Measurements from ENCODE around the gene TBX6.
"Not testable (repeated sequence)": the region's sequence is repeated elsewhere in the genome, so short reads cannot be mapped to it uniquely, and the experiment has no call there.

TBX6 gene

GRCh38 chr16:30060836-30061554 lies 30.7 kb downstream of the TBX6 start:
- no peak for TF ChIP-seq POLR2AphosphoS5 (IDR thresholded peaks at IDR 0.05; ENCODE audit: low read depth, low read length)
- no peak for TF ChIP-seq TAF1 (IDR thresholded peaks at IDR 0.05; ENCODE audit: borderline replicate concordance, low read depth, low read length)
- no peak for TF ChIP-seq POLR2A (IDR thresholded peaks at IDR 0.05; ENCODE audit: low read depth, low read length)
- FAIRE-seq (no peak), DNase-seq (ENCODE audit: insufficient read length) (no peak)

GRCh38 chr16:30060346-30060745 lies 31.4 kb downstream of the TBX6 start:
- no peak for FAIRE-seq
- no peak for DNase-seq (ENCODE audit: insufficient read length)
- TF ChIP-seq TAF1 (IDR thresholded peaks at IDR 0.05; ENCODE audit: borderline replicate concordance, low read depth, low read length) (no peak), POLR2AphosphoS5 (IDR thresholded peaks at IDR 0.05; ENCODE audit: low read depth, low read length) (no peak), POLR2A (IDR thresholded peaks at IDR 0.05; ENCODE audit: low read depth, low read length) (no peak)

DNA sequence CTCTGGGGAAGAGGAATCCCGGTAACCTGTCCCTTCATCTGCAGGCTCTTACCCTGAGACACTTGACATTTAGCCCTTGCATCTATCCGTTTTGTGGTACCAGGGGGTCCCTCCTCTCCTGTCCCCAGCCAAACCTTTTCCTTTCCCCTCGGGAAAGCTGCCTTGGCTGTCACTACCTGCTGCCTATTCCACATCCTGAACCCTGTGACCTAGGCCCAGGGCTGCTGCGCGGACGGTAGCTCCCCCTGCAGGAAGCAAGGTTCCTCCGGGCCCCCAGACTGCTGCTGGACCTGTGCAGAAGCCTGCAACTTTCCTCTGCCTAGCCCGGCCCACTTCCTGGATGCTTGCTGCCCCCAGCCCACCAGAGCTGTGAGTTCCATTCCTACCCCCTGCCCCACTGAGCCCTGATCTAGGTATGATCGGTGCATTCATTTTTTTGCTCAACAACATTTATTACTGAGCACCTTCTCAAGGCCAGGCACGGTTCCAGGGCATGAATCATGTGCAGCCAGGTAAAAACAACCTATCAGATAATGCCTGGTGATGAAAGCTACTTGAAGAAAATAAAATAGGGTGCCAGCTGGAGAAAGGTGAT lies 36.7 kb downstream of the TBX6 start:
- TF ChIP-seq POLR2A (IDR thresholded peaks at IDR 0.05; ENCODE audit: low read depth, low read length) = no peak
- no peak for TF ChIP-seq POLR2AphosphoS5 (IDR thresholded peaks at IDR 0.05; ENCODE audit: low read depth, low read length)
- TF ChIP-seq TAF1 (IDR thresholded peaks at IDR 0.05; ENCODE audit: borderline replicate concordance, low read depth, low read length) = no peak
- FAIRE-seq (no peak), DNase-seq (ENCODE audit: insufficient read length) (peak; percentile 56)

DNA sequence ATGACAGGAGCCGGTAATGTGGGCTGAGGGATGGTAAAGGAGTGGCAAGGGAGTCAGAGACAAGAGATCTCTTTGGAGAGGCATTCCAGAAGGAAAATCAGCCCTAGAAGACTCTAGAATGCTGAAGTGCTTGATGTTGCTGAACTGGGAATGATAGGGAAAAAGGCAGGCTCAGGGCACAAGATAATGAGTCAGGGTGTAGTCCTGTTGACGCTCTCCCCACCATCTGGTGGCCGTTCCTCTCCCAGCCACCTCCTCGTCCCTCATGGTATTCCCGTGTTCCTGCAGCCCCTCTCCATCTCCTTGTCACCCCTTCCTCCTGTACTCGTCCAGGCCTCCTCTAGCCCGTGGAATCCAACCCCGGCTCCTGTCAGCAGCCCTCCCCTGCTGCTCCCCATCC lies 37.3 kb downstream of the TBX6 start:
- DNase-seq (ENCODE audit: insufficient read length) (no peak), FAIRE-seq (no peak)
- no peak for TF ChIP-seq TAF1 (IDR thresholded peaks at IDR 0.05; ENCODE audit: borderline replicate concordance, low read depth, low read length)
- no peak for TF ChIP-seq POLR2AphosphoS5 (IDR thresholded peaks at IDR 0.05; ENCODE audit: low read depth, low read length)

DNA sequence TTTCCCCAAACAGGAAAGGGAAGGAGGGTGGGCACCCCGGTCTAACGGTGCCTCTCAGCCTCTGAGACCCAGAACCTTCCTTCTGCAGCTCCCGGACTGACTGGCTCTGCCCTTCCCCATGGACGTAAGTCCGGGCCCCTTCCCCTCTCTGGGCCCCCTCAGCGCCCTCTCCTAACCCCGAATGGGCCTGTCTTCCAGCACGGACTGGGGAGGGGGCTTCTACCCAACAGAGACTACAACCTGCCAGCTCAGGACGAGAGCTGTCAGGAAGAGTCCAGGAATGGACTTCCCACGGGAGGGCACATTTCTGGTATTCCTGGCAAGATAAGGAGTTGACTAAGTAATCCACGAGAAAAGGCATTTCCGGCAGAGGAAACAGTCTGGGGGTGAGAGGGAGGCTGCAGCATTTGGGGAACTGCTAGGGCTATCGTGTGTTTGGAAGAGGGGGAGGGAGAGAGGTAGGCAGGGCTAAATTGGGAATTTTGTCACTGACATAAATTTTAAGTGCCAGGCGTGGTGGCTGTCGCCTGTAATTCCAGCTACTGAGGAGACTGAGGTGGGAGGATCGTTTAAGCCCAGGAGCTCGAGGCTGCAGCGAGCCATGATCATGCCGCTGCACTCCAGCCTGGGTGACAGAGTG lies 38.2 kb downstream of the TBX6 start:
- FAIRE-seq = no peak
- no peak for TF ChIP-seq TAF1 (IDR thresholded peaks at IDR 0.05; ENCODE audit: borderline replicate concordance, low read depth, low read length)
- TF ChIP-seq POLR2AphosphoS5 (IDR thresholded peaks at IDR 0.05; ENCODE audit: low read depth, low read length) = no peak
- no peak for TF ChIP-seq POLR2A (IDR thresholded peaks at IDR 0.05; ENCODE audit: low read depth, low read length)
- DNase-seq (ENCODE audit: insufficient read length) = no peak

GRCh38 chr16:30052671-30053372 lies 38.9 kb downstream of the TBX6 start:
- no peak for TF ChIP-seq POLR2AphosphoS5 (IDR thresholded peaks at IDR 0.05; ENCODE audit: low read depth, low read length)
- peak; percentile 51; the same call in 1 of the 2 replicates for TF ChIP-seq POLR2A (IDR thresholded peaks at IDR 0.05; ENCODE audit: low read depth, low read length)
- TF ChIP-seq TAF1 (IDR thresholded peaks at IDR 0.05; ENCODE audit: borderline replicate concordance, low read depth, low read length) = no peak
- FAIRE-seq (peak; percentile 84), DNase-seq (ENCODE audit: insufficient read length) (peak; percentile 97)

DNA sequence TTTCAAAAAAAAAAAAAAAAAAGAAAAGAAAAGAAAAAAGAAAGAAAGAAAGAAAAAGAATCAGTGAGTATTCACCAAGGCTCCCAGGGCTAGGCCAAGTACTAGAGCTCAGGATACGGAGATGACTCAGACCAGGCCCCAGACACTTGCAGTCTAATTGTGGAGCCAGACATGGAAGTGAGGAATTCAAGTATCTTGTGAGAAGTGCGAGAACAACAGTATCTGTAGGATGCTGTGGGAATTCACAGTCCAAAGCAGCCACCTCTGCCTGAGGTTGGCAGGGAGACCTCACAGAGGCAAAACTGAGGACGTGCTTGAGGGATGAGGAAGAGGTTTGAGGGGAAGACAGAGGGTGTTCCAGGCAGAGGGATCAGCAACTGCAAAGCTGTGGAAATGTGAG lies 40.2 kb downstream of the TBX6 start:
- TF ChIP-seq TAF1 (IDR thresholded peaks at IDR 0.05; ENCODE audit: borderline replicate concordance, low read depth, low read length) = no peak
- TF ChIP-seq POLR2A (IDR thresholded peaks at IDR 0.05; ENCODE audit: low read depth, low read length) = no peak
- no peak for TF ChIP-seq POLR2AphosphoS5 (IDR thresholded peaks at IDR 0.05; ENCODE audit: low read depth, low read length)
- DNase-seq (ENCODE audit: insufficient read length) (no peak), FAIRE-seq (no peak)

DNA sequence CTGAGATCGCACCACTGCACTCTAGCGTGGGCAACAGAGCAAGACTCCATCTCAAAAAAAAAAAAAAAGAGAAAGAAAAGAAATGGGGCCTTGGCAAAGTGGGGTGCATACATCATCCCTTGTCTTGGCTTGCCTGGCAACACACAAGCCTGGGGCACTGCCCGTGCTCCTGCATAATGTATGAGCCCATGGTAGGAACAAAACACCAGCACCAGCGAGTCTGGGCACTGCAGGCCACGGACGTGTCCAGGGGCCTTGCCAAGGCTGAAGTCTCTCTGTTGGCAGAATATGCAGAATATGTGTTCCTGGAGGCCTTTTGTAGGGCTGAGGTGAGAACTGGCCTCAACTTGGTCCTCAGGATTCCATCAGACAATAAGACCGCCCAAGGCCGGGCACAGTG lies 41.9 kb downstream of the TBX6 start:
- no peak for DNase-seq (ENCODE audit: insufficient read length)
- no peak for FAIRE-seq
- TF ChIP-seq POLR2A (IDR thresholded peaks at IDR 0.05; ENCODE audit: low read depth, low read length) (no peak), TAF1 (IDR thresholded peaks at IDR 0.05; ENCODE audit: borderline replicate concordance, low read depth, low read length) (no peak), POLR2AphosphoS5 (IDR thresholded peaks at IDR 0.05; ENCODE audit: low read depth, low read length) (no peak)

GRCh38 chr16:30046588-30046987 lies 45.1 kb downstream of the TBX6 start:
- FAIRE-seq (no peak), DNase-seq (ENCODE audit: insufficient read length) (no peak)
- TF ChIP-seq POLR2A (IDR thresholded peaks at IDR 0.05; ENCODE audit: low read depth, low read length) (no peak), POLR2AphosphoS5 (IDR thresholded peaks at IDR 0.05; ENCODE audit: low read depth, low read length) (no peak), TAF1 (IDR thresholded peaks at IDR 0.05; ENCODE audit: borderline replicate concordance, low read depth, low read length) (no peak)

- DNase-seq (ENCODE audit: insufficient read length) (no peak), FAIRE-seq (no peak)
- no peak for TF ChIP-seq POLR2A (IDR thresholded peaks at IDR 0.05; ENCODE audit: low read depth, low read length)
- TF ChIP-seq POLR2AphosphoS5 (IDR thresholded peaks at IDR 0.05; ENCODE audit: low read depth, low read length) = no peak
- TF ChIP-seq TAF1 (IDR thresholded peaks at IDR 0.05; ENCODE audit: borderline replicate concordance, low read depth, low read length) = no peak
These were observed 45.5 kb downstream of the TBX6 start for GRCh38 chr16:30046178-30046577.

GRCh38 chr16:30041841-30042240 lies 49.9 kb downstream of the TBX6 start:
- FAIRE-seq (no peak), DNase-seq (ENCODE audit: insufficient read length) (no peak)
- no peak for TF ChIP-seq TAF1 (IDR thresholded peaks at IDR 0.05; ENCODE audit: borderline replicate concordance, low read depth, low read length)
- no peak for TF ChIP-seq POLR2A (IDR thresholded peaks at IDR 0.05; ENCODE audit: low read depth, low read length)
- no peak for TF ChIP-seq POLR2AphosphoS5 (IDR thresholded peaks at IDR 0.05; ENCODE audit: low read depth, low read length)

GRCh38 chr16:30040690-30041089 lies 51.0 kb downstream of the TBX6 start:
- not testable (repeated sequence) for DNase-seq (ENCODE audit: insufficient read length); FAIRE-seq

All from GM12892 (cell line).